ENCODE measurements around the gene DDC. TPM values are rescaled to one million over a fixed set of nuclear protein-coding genes. Genes with fewer than 3 reads are reported as not detected.

Gene DDC, protein sequence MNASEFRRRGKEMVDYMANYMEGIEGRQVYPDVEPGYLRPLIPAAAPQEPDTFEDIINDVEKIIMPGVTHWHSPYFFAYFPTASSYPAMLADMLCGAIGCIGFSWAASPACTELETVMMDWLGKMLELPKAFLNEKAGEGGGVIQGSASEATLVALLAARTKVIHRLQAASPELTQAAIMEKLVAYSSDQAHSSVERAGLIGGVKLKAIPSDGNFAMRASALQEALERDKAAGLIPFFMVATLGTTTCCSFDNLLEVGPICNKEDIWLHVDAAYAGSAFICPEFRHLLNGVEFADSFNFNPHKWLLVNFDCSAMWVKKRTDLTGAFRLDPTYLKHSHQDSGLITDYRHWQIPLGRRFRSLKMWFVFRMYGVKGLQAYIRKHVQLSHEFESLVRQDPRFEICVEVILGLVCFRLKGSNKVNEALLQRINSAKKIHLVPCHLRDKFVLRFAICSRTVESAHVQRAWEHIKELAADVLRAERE
- not detected for total RNA-seq
- total RNA-seq (2013), result not detected

DNA sequence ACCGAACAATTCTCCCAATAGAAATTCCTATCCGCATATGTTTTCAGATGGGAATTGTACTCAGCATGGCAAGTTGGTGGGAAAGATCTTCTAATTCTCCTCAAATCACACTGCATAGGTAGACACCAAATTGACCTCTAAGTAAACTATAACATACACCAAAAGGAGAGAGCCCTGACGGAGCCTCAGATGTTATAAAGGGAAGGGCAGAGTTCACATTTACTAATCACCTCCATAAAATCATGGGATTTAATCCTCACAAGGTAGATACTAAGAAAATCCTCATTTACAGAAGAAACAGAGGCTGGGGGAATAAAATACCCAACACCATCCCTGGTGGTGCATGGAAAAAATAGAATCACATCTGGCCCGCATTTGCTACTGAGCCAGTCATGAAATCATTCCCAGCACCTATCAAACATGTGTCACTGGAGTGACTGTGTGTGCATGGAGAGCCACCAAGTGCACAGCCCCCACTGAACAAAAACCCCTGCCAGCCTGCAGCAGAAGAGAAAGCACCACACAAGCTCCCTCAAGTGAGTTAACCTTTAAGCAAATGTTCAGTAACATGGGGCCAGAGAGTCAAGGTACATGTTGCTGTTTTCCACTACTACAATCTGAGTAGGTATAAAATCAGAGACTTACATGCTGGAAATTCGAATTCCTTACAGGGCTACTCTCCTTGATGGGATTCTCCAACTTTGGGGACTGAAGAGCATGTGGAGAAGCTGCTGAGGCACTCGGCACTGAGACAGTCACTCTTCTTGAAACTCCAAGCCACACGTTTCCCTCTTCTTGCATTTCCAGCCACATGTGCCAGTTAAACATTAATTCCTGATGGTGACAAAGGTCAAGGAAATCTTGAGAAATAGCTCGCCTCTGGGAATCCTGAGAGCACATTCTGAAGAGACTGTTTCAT, at the start of gene DDC:
Gene DDC, minus strand, starts transcription at position 766 of the 919 bp plus-strand sequence. CDS start 21,320 bp downstream, outside the sequence.
- Mint-ChIP-seq H3K27me3 (ENCODE audit: low read depth in 2 of 2) (peaks cover 8 to 14% of the 10 kb centered on the region in 2 donors), H3K36me3 (no peaks in the 10 kb centered on the region), H3K9me3 (no peaks in the 10 kb centered on the region), H3K27ac (no peak within 1 kb of the TSS), H3K4me3 (no peak within 1 kb of the TSS), H3K4me1 (no peaks in the 10 kb centered on the region)
- no peaks in the 10 kb centered on the region for H3K9me3 ChIP-seq (ENCODE audit: control insufficient read depth, insufficient read depth, low read length)
- no peak for DNase-seq
- no peak within 1 kb of the TSS for H3K4me3 ChIP-seq (ENCODE audit: low read length)
- no peak within 1 kb of the TSS for H3K27ac ChIP-seq (ENCODE audit: low read length)
- no peaks in the 10 kb centered on the region for H3K36me3 ChIP-seq (ENCODE audit: control insufficient read depth, insufficient read depth, low read length)
- intact Hi-C loops (cut with micrococcal nuclease), result no loop called here
- ATAC-seq, result no peak
- TF ChIP-seq, protein P1, sequence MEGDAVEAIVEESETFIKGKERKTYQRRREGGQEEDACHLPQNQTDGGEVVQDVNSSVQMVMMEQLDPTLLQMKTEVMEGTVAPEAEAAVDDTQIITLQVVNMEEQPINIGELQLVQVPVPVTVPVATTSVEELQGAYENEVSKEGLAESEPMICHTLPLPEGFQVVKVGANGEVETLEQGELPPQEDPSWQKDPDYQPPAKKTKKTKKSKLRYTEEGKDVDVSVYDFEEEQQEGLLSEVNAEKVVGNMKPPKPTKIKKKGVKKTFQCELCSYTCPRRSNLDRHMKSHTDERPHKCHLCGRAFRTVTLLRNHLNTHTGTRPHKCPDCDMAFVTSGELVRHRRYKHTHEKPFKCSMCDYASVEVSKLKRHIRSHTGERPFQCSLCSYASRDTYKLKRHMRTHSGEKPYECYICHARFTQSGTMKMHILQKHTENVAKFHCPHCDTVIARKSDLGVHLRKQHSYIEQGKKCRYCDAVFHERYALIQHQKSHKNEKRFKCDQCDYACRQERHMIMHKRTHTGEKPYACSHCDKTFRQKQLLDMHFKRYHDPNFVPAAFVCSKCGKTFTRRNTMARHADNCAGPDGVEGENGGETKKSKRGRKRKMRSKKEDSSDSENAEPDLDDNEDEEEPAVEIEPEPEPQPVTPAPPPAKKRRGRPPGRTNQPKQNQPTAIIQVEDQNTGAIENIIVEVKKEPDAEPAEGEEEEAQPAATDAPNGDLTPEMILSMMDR (IDR thresholded peaks at IDR 0.05), result no peak
- H3K27me3 ChIP-seq (ENCODE audit: control insufficient read depth, insufficient read depth, low read length), result no peaks in the 10 kb centered on the region
- 76% methylated on average over 7 of the region's 8 CpGs for WGBS (ENCODE audit: insufficient coverage)
- H3K4me1 ChIP-seq (ENCODE audit: control insufficient read depth, insufficient read depth, low read length), result no peaks in the 10 kb centered on the region

DNA sequence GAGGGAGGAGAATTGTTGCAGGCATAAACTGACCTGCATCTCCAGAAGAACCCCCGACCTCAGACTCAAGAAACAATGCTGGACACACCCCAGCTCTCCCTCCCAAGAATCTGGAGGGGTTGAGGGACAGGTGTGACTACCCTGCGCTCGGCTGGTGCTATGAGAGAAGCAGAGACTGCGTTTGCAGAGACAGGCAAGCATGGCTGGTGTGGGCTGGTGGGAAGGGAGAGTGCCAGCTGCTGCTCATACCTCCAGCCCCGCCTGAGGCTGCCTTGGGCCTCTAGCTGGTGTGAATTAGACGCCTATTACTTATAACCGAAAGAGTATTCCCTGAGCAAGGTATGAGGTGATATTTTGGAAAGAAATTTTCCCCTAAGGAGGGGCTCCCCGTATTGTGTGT, 48.3 kb upstream of the DDC start:
- Mint-ChIP-seq H3K4me3 (no peak overlapping the region), H3K27me3 (ENCODE audit: low read depth in 2 of 2) (no peaks in the 10 kb centered on the region), H3K27ac (peak overlapping the region in 1 of 2 donors; percentile 62), H3K4me1 (peaks cover 51 to 55% of the 10 kb centered on the region in 2 donors), H3K36me3 (peaks cover under 1% of the 10 kb centered on the region), H3K9me3 (no peaks in the 10 kb centered on the region)
- Histone ChIP-seq H3K4me3 (ENCODE audit: low read length) (no peak overlapping the region), H3K36me3 (ENCODE audit: control insufficient read depth, insufficient read depth, low read length) (no peaks in the 10 kb centered on the region), H3K27me3 (ENCODE audit: control insufficient read depth, insufficient read depth, low read length) (no peaks in the 10 kb centered on the region), H3K4me1 (ENCODE audit: control insufficient read depth, insufficient read depth, low read length) (peaks cover 30% of the 10 kb centered on the region), H3K9me3 (ENCODE audit: control insufficient read depth, insufficient read depth, low read length) (peaks cover 3% of the 10 kb centered on the region), H3K27ac (ENCODE audit: low read length) (no peak overlapping the region)
- 94% methylated on average over 7 of the region's 8 CpGs for WGBS (ENCODE audit: insufficient coverage)
- intact Hi-C loops (cut with micrococcal nuclease), result no loop called here
- DNase-seq (no peak), ATAC-seq (no peak)
- TF ChIP-seq, protein P1 (IDR thresholded peaks at IDR 0.05), result no peak

GRCh38 chr7:50612704-50613103, 47.5 kb upstream of the DDC start:
- Histone ChIP-seq H3K27ac (ENCODE audit: low read length) (no peak overlapping the region), H3K9me3 (ENCODE audit: control insufficient read depth, insufficient read depth, low read length) (peaks cover 4% of the 10 kb centered on the region), H3K4me3 (ENCODE audit: low read length) (no peak overlapping the region), H3K36me3 (ENCODE audit: control insufficient read depth, insufficient read depth, low read length) (no peaks in the 10 kb centered on the region), H3K4me1 (ENCODE audit: control insufficient read depth, insufficient read depth, low read length) (peaks cover 31% of the 10 kb centered on the region), H3K27me3 (ENCODE audit: control insufficient read depth, insufficient read depth, low read length) (no peaks in the 10 kb centered on the region)
- Mint-ChIP-seq H3K36me3 (peaks cover 8% of the 10 kb centered on the region), H3K4me1 (peaks cover 59 to 63% of the 10 kb centered on the region in 2 donors), H3K4me3 (no peak overlapping the region), H3K27me3 (ENCODE audit: low read depth in 2 of 2) (no peaks in the 10 kb centered on the region), H3K9me3 (peaks cover 0 to 6% of the 10 kb centered on the region in 2 donors), H3K27ac (peak overlapping the region in 1 of 2 donors; percentile 62)
- TF ChIP-seq, protein P1 (IDR thresholded peaks at IDR 0.05), result no peak
- intact Hi-C loops (cut with micrococcal nuclease), result no loop called here
- 96% methylated on average over 5 of the region's 5 CpGs for WGBS (ENCODE audit: insufficient coverage)
- ATAC-seq (no peak), DNase-seq (no peak)
